Smooth muscle cell (in vitro differentiated cells): Measurements from ENCODE around the gene ITIH5. TPM values are rescaled to one million over a fixed set of nuclear protein-coding genes. Genes with fewer than 3 reads are reported as not detected.

ENCODE experiments used
- DNase-seq: peaks from one replicate; lab custom pipeline; 2025; ENCODE audit not compliant: unreplicated experiment; lab: John Stamatoyannopoulos, UW
- H2AFZ ChIP-seq: fragments of 200-600 bp; sonication (generic); 2 replicates; pipeline ENCODE4 v1.6.0; 2016; ENCODE audit warnings: antibody characterized with exemption, low read depth, mild to moderate bottlenecking
- H3F3A ChIP-seq: fragments of 200-600 bp; sonication (generic); 2 replicates; pipeline ENCODE4 v1.6.0; 2017; ENCODE audit warnings: antibody characterized with exemption, low read depth
- H3K27ac ChIP-seq: fragments of 200-600 bp; sonication (generic); 2 replicates; pipeline ENCODE4 v1.5.1; 2016; ENCODE audit warnings: low read depth, mild to moderate bottlenecking
- H3K27me3 ChIP-seq: fragments of 200-600 bp; sonication (generic); 2 replicates; pipeline ENCODE4 v1.6.1; 2016; ENCODE audit warnings: low read depth, mild to moderate bottlenecking
- H3K36me3 ChIP-seq: fragments of 200-600 bp; sonication (generic); 2 replicates; pipeline ENCODE4 v1.5.1; 2016; ENCODE audit warnings: low read depth
- H3K4me1 ChIP-seq: fragments of 200-600 bp; sonication (generic); 2 replicates; pipeline ENCODE4 v1.5.1; 2016; ENCODE audit warnings: low read depth
- H3K4me2 ChIP-seq: fragments of 200-600 bp; sonication (generic); 2 replicates; pipeline ENCODE4 v1.6.0; 2016; ENCODE audit warnings: mild to moderate bottlenecking
- H3K4me3 ChIP-seq: fragments of 200-600 bp; sonication (generic); 2 replicates; pipeline ENCODE4 v1.5.1; 2016; ENCODE audit warnings: mild to moderate bottlenecking
- H3K79me2 ChIP-seq: fragments of 200-600 bp; sonication (generic); 2 replicates; pipeline ENCODE4 v1.6.0; 2016; ENCODE audit warnings: low read depth, mild to moderate bottlenecking
- H3K9ac ChIP-seq: fragments of 200-600 bp; sonication (generic); 2 replicates; pipeline ENCODE4 v1.6.0; 2016; ENCODE audit warnings: low read depth
- H3K9me3 ChIP-seq: fragments of 200-600 bp; sonication (generic); replicated peaks from 2 replicates; pipeline ENCODE4 v1.5.1; 2016; ENCODE audit warnings: low read depth
- H4K20me1 ChIP-seq: fragments of 200-600 bp; sonication (generic); 2 replicates; pipeline ENCODE4 v1.6.0; 2016; ENCODE audit warnings: low read depth
- WGBS: methylation state at CpG from one replicate; pipeline ENCODE4 v1.1.7; 2016; ENCODE audit warnings: low lambda C conversion rate; 5-methylcytosine and 5-hydroxymethylcytosine counted together
- polyA plus RNA-seq: library from polyadenylated mRNA; unstranded; fragments of >200 nt; fragmentation: Nextera tagmentation; extraction: Ambion mirVana; gene quantifications from 2 replicates; pipeline ENCODE4 v1.2.1, GENCODE V29; 2016
- total RNA-seq: library from RNA; depleted of rRNA; stranded (reverse); fragments of >200 nt; gene quantifications from 2 replicates; pipeline ENCODE4 v1.2.3, GENCODE V29; 2014
- TF ChIP-seq, protein P1 (sequence below): fragments of 200-600 bp; sonication (generic); IDR thresholded peaks from 2 replicates; pipeline ENCODE4 v1.5.1; 2017; ENCODE audit warnings: borderline replicate concordance, mild to moderate bottlenecking, antibody characterized with exemption; ENCODE audit not compliant: insufficient read depth, poor library complexity, severe bottlenecking

The ITIH5 gene
- total and polyA plus RNA-seq, 2 experiments from 2014 or later: 9.1 to 12.6 TPM

DNA sequence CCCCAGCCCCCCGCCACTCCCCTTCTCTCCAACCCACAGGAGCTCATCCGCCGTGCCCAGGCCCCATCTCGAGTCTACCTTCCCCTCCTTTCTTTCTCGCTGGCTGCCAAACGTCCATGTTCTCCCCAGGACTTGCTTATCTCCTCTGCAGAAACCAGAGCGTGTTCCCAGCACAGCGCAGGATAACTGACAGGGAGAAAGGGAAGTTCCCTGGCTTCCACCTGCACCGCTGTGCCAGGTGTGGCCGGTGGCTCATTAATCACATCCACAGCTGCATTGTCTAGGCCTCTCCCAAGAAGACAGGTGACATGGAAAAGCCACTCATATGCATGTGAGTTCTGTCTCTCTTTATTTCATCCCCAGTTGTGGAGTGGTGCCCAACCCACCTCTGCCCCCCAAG lies 113.2 kb downstream of the ITIH5 start:
- TF ChIP-seq, protein P1, sequence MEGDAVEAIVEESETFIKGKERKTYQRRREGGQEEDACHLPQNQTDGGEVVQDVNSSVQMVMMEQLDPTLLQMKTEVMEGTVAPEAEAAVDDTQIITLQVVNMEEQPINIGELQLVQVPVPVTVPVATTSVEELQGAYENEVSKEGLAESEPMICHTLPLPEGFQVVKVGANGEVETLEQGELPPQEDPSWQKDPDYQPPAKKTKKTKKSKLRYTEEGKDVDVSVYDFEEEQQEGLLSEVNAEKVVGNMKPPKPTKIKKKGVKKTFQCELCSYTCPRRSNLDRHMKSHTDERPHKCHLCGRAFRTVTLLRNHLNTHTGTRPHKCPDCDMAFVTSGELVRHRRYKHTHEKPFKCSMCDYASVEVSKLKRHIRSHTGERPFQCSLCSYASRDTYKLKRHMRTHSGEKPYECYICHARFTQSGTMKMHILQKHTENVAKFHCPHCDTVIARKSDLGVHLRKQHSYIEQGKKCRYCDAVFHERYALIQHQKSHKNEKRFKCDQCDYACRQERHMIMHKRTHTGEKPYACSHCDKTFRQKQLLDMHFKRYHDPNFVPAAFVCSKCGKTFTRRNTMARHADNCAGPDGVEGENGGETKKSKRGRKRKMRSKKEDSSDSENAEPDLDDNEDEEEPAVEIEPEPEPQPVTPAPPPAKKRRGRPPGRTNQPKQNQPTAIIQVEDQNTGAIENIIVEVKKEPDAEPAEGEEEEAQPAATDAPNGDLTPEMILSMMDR: no peak
- 97% methylated on average over 10 of the region's 10 CpGs for WGBS
- no peak overlapping the region for H3K4me2 ChIP-seq

GRCh38 chr10:7551950-7552716 lies 114.6 kb downstream of the ITIH5 start:
- Histone ChIP-seq H3K4me1 (no peaks in the 10 kb centered on the region), H4K20me1 (no peaks in the 10 kb centered on the region), H3K27ac (no peak overlapping the region), H3K9me3 (no peaks in the 10 kb centered on the region), H3K4me3 (no peak overlapping the region), H3K9ac (no peak overlapping the region), H3K79me2 (no peaks in the 10 kb centered on the region), H3K36me3 (no peaks in the 10 kb centered on the region), H3K4me2 (no peak overlapping the region), H3K27me3 (no peaks in the 10 kb centered on the region), H2AFZ (no peak overlapping the region), H3F3A (no peaks in the 10 kb centered on the region)
- no peak for DNase-seq
- 73% methylated on average over 18 of the region's 18 CpGs for WGBS
- TF ChIP-seq, protein P1: no peak

More for the DNA sequence above, 113.2 kb downstream of the ITIH5 start:
- Histone ChIP-seq H3K79me2 (no peaks in the 10 kb centered on the region), H4K20me1 (no peaks in the 10 kb centered on the region), H3K27ac (no peak overlapping the region), H3K4me3 (no peak overlapping the region), H3K36me3 (no peaks in the 10 kb centered on the region), H3F3A (no peaks in the 10 kb centered on the region), H2AFZ (no peak overlapping the region), H3K27me3 (no peaks in the 10 kb centered on the region), H3K9me3 (no peaks in the 10 kb centered on the region), H3K9ac (no peak overlapping the region), H3K4me1 (no peaks in the 10 kb centered on the region)
- no peak for DNase-seq

DNA sequence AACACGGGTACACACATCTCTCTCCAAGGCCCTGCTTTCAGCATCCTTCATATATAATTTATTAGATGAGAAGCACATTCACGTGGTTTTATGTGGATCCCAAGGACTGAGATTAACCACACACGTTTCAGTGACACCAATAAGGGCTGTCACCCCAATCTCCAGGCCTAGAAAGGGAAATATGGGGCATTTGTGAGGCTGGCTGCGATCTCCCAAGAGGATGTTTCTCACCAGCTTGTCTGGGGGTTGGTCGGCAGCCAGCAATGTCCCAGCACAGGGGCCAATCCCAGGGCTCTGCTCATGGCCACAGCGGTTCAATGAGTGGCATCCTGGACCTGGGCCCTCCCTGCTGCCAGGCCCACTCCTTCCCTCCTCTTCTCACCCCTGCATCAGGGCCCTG lies 115.5 kb downstream of the ITIH5 start:
- Histone ChIP-seq H3K4me3 (no peak overlapping the region), H3K27ac (no peak overlapping the region), H4K20me1 (no peaks in the 10 kb centered on the region), H3K79me2 (no peaks in the 10 kb centered on the region), H3F3A (no peaks in the 10 kb centered on the region), H3K9me3 (no peaks in the 10 kb centered on the region), H2AFZ (no peak overlapping the region), H3K4me2 (no peak overlapping the region), H3K4me1 (no peaks in the 10 kb centered on the region), H3K36me3 (no peaks in the 10 kb centered on the region), H3K9ac (no peak overlapping the region), H3K27me3 (no peaks in the 10 kb centered on the region)
- TF ChIP-seq, protein P1: no peak
- no peak for DNase-seq
- 80% methylated on average over 6 of the region's 6 CpGs for WGBS

DNA sequence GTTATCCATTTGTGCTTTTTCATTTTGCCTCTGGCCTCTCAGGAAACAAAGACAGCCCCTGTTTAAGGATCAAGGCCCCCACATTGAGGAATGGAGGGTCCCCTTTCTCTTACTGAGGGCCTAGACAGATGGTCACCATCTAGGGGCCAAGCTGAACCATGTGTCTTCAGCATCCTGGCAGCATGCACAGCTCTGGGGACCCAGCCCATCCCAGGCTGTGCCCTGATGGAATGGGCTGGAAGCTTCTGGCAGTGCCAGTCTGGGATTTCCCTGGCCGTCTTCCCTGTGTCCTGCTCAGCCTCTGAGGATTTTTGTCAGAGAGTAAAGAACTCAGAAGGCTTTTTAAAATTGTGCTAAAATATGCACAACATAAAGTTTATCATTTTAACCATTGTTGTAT lies 116.8 kb downstream of the ITIH5 start:
- H3F3A ChIP-seq: peaks cover 5% of the 10 kb centered on the region
- no peak overlapping the region for H3K4me2 ChIP-seq
- H3K27ac ChIP-seq: no peak overlapping the region
- H3K27me3 ChIP-seq: no peaks in the 10 kb centered on the region
- no peaks in the 10 kb centered on the region for H3K79me2 ChIP-seq
- H2AFZ ChIP-seq: no peak overlapping the region
- DNase-seq: no peak
- no peak overlapping the region for H3K4me3 ChIP-seq
- no peaks in the 10 kb centered on the region for H4K20me1 ChIP-seq
- no peaks in the 10 kb centered on the region for H3K9me3 ChIP-seq
- no peaks in the 10 kb centered on the region for H3K36me3 ChIP-seq
- WGBS: 92% methylated on average over 1 of the region's 1 CpG
- H3K4me1 ChIP-seq: no peaks in the 10 kb centered on the region
- H3K9ac ChIP-seq: no peak overlapping the region
- TF ChIP-seq, protein P1: no peak
